Subcutaneous abdominal adipose tissue (tissue), 5 donors: ENCODE results near the gene KRIT1.

Experiments used
- H3K27ac ChIP-seq: one replicate; pipeline ENCODE4 v1.7.0; 2013; ENCODE audit warnings: low read depth, mild to moderate bottlenecking, inconsistent platforms, low read length, moderate library complexity
- H3K27me3 ChIP-seq, 5 donors: one replicate each; pipeline ENCODE4 v1.7.0; 2013; ENCODE audit warnings: low read length in 5 of 5, inconsistent platforms in 1 of 5; ENCODE audit not compliant: control insufficient read depth in 5 of 5, insufficient read depth in 4 of 5
- H3K36me3 ChIP-seq, 5 donors: one replicate each; pipeline ENCODE4 v1.7.0; 2013; ENCODE audit warnings: low read length in 5 of 5; ENCODE audit not compliant: control insufficient read depth in 5 of 5, insufficient read depth in 5 of 5
- H3K4me1 ChIP-seq, 5 donors: one replicate each; pipeline ENCODE4 v1.7.0; 2013; ENCODE audit warnings: low read length in 5 of 5, mild to moderate bottlenecking in 3 of 5, moderate library complexity in 1 of 5; ENCODE audit not compliant: control insufficient read depth in 5 of 5, insufficient read depth in 5 of 5
- H3K4me3 ChIP-seq, 5 donors: one replicate each; pipeline ENCODE4 v1.7.0; 2013; ENCODE audit warnings: low read length in 5 of 5, low read depth in 1 of 5
- H3K9ac ChIP-seq, 5 donors: one replicate each; pipeline ENCODE4 v1.7.0; 2013; ENCODE audit warnings: low read length in 5 of 5, mild to moderate bottlenecking in 4 of 5, moderate library complexity in 3 of 5
- H3K9me3 ChIP-seq, 5 donors: one replicate each; pipeline ENCODE4 v1.7.0; 2013; ENCODE audit warnings: low read length in 5 of 5; ENCODE audit not compliant: control insufficient read depth in 5 of 5
- donor health status: healthy.
- donor health status: healthy.
- donor health status: healthy.
- donor health status: healthy.
- donor health status: healthy.

Gene KRIT1

DNA sequence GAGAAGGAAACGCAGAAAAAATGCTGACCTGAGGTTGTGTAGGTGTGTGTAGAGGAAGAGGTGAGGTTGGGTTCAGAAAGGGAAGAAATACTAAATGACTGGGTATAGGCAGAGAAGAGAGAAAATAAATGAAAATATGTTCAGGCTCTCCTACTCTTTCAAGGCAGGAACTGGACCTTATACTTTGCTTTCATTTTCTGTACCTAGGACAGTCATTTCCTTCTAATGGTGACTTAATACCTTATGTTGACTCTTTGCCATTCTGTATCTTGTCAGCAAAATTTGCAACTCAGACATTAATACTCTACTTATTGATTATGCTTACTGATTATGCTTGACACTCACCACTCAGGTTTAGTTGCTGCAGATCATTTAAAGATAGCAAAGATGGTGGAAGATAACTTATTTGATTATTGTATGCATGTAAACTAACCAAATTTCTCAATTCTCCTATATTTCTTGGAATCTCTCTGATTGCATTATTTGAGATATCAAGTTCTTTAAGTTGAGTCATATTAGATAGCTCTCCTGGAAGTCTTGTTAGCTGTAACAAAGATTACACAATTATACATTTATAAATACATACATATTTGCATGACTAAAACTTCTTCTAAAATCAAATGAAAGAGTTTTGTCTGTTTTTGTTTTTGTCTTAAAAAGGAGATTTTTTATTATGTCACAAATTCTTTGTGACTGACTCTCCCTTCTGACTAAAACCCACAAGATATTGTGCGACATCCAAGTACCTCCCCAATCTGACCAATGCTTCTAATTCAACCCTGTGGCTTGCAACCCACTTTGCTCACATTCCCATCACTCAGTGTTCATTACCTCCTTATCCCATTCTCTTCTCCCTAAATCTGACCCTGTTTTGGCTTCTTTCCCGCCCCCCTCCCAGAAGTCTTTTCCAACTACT lies 86.8 kb downstream of the KRIT1 start:
- H3K27ac ChIP-seq = no peak overlapping the region
- no peaks in the 10 kb centered on the region for H3K4me1 ChIP-seq
- H3K4me3 ChIP-seq = no peak overlapping the region
- H3K36me3 ChIP-seq = no peaks in the 10 kb centered on the region
- no peaks in the 10 kb centered on the region for H3K27me3 ChIP-seq
- H3K9me3 ChIP-seq = no peaks in the 10 kb centered on the region
- no peak overlapping the region for H3K9ac ChIP-seq

- Histone ChIP-seq H3K9ac (no peak overlapping the region), H3K27me3 (no peaks in the 10 kb centered on the region), H3K27ac (no peak overlapping the region), H3K4me3 (no peak overlapping the region), H3K4me1 (no peaks in the 10 kb centered on the region), H3K36me3 (no peaks in the 10 kb centered on the region), H3K9me3 (no peaks in the 10 kb centered on the region)
Observed at GRCh38 chr7:92156990-92157389, 88.7 kb downstream of the KRIT1 start.

DNA sequence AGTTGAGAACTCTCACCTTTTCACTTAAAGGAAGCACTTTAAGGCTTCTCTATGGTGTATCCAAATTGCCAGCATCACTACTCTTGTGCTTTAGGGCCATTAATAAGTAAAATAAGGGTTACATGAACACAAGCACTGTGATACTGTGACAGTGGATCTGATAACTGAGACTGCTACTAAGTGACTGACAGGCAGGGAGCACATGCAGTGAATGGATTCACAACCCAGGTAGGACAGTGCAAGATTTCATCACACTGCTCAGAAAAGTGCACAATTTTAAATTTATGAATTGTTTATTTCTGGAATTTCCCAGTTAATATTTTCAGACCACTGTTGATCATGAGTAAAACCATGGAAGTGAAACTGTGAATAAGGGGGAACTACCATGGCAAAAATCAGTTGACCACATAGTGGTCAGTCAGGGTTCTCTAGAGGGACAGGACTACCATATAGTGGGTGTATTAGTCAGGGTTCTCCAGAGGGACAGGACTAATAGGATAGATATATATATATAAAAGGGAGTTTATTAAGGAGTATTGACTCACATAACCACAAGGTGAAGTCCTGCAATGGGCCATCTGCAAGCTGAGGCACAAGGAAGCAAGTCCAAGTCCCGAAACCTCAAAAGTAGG lies 90.5 kb downstream of the KRIT1 start:
- Histone ChIP-seq H3K27me3 (no peaks in the 10 kb centered on the region), H3K36me3 (no peaks in the 10 kb centered on the region), H3K4me3 (no peak overlapping the region), H3K9me3 (no peaks in the 10 kb centered on the region), H3K27ac (no peak overlapping the region), H3K4me1 (no peaks in the 10 kb centered on the region), H3K9ac (no peak overlapping the region)

DNA sequence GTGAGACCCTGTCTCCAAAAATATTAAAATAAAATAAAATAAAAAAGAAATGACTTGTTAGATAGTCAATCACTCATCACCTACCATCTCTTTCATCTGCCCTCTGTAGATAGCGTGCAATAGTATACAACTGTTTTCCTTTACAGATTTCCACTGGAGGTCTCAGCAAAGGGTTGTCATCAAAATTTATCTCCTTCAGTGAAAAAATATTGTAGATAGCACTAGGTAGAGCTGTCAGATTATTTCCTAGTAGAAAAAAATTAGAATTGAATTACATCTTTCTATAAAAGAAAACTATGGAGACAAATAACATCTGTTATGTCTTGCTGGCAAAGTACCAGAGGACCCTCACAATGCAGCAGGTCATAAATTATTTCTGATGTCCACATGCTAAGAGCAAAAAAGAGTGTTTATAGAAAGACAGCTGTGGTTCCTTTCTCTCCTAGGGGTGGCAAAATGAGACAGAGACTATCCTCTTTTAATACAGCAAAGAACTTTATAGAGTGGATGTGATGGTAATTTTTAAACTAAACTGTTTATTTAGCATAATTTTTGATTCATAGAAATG lies 95.2 kb downstream of the KRIT1 start:
- no peak overlapping the region for H3K9ac ChIP-seq
- no peak overlapping the region for H3K4me3 ChIP-seq
- H3K4me1 ChIP-seq = no peaks in the 10 kb centered on the region
- H3K9me3 ChIP-seq = no peaks in the 10 kb centered on the region
- H3K27me3 ChIP-seq = no peaks in the 10 kb centered on the region
- H3K27ac ChIP-seq = no peak overlapping the region
- H3K36me3 ChIP-seq = no peaks in the 10 kb centered on the region

GRCh38 chr7:92149736-92150239 lies 95.9 kb downstream of the KRIT1 start:
- H3K27ac ChIP-seq = no peak overlapping the region
- no peak overlapping the region for H3K9ac ChIP-seq
- no peaks in the 10 kb centered on the region for H3K9me3 ChIP-seq
- H3K4me1 ChIP-seq = no peaks in the 10 kb centered on the region
- no peaks in the 10 kb centered on the region for H3K27me3 ChIP-seq
- H3K36me3 ChIP-seq = no peaks in the 10 kb centered on the region
- H3K4me3 ChIP-seq = no peak overlapping the region
